GM12865 (cell line): Measurements from ENCODE around the gene PXDN.

Experiments used
- DNase-seq: peaks from one replicate; pipeline ENCODE4 v3.0.0; 2010; ENCODE audit warnings: low read depth
- H3K4me3 ChIP-seq: 2 replicates; pipeline ENCODE4 v1.5.1; 2011; ENCODE audit warnings: mild to moderate bottlenecking, low read depth, low read length, control low read depth
- CTCF ChIP-seq: IDR thresholded peaks from 2 replicates; pipeline ENCODE4 v1.5.1; 2011; ENCODE audit warnings: low read length, control low read depth, low read depth, inconsistent platforms; ENCODE audit not compliant: insufficient read depth; ENCODE audit errors: missing control alignments

PXDN gene

GRCh38 chr2:1650085-1650872 lies 94.0 kb downstream of the PXDN start:
- H3K4me3 ChIP-seq: no peak overlapping the region
- TF ChIP-seq CTCF: no peak
- no peak for DNase-seq

GRCh38 chr2:1649103-1650084 lies 94.9 kb downstream of the PXDN start:
- TF ChIP-seq CTCF: no peak
- no peak overlapping the region for H3K4me3 ChIP-seq
- DNase-seq: no peak

- no peak for DNase-seq
- no peak overlapping the region for H3K4me3 ChIP-seq
- TF ChIP-seq CTCF: no peak
These were observed 95.8 kb downstream of the PXDN start for GRCh38 chr2:1648241-1649102.

GRCh38 chr2:1647417-1648240 lies 96.7 kb downstream of the PXDN start:
- no peak overlapping the region for H3K4me3 ChIP-seq
- TF ChIP-seq CTCF: no peak
- no peak for DNase-seq

- no peak for TF ChIP-seq CTCF
- H3K4me3 ChIP-seq: no peak overlapping the region
- DNase-seq: no peak
These were observed 98.4 kb downstream of the PXDN start for GRCh38 chr2:1645761-1646476.

GRCh38 chr2:1644427-1644826 lies 99.9 kb downstream of the PXDN start:
- no peak for DNase-seq
- no peak for TF ChIP-seq CTCF
- H3K4me3 ChIP-seq: no peak overlapping the region
